Endothelial cell of umbilical vein (primary cell): ENCODE measurements around the gene CRLF3.

Experiments
- CTCF ChIP-seq, 2 donors: IDR thresholded peaks; 1 replicate in 1 of 2; 2 replicates in 1 of 2; pipeline ENCODE4 v1.5.1; 2011; ENCODE audit warnings: low read length in 2 of 2, mild to moderate bottlenecking in 2 of 2, moderate library complexity in 2 of 2, control low read depth in 1 of 2, inconsistent platforms in 1 of 2, low read depth in 1 of 2; ENCODE audit not compliant: insufficient read depth in 1 of 2; ENCODE audit errors: extremely low read depth in 1 of 2
- POLR2A ChIP-seq: IDR thresholded peaks from 2 replicates; pipeline ENCODE4 v1.6.1; 2012; ENCODE audit warnings: low read depth, mild to moderate bottlenecking, control low read depth, low read length

- TF ChIP-seq POLR2A (no peak), CTCF (IDR thresholded peaks at IDR 0.05; ENCODE audit: extremely low read depth in 1 of 2, insufficient read depth in 1 of 2, low read depth in 1 of 2, low read length in 2 of 2) (no peak)
Observed at GRCh38 chr17:30823421-30823820, 1.1 kb downstream of the CRLF3 start.
